WI38 (cell line): ENCODE measurements around the gene KDM5C.

ENCODE experiments used
- H3K4me3 ChIP-seq: 2 replicates; pipeline ENCODE4 v1.5.1; 2011; ENCODE audit warnings: low read depth, mild to moderate bottlenecking, control low read depth, low read length
- CTCF ChIP-seq: IDR thresholded peaks from 2 replicates; pipeline ENCODE4 v1.5.1; 2012; ENCODE audit warnings: low read depth, mild to moderate bottlenecking, control low read depth, low read length

The KDM5C gene

GRCh38 chrX:53250556-53250955 is 25.5 kb upstream of the KDM5C start:
- H3K4me3 ChIP-seq = no peak overlapping the region
- TF ChIP-seq CTCF = no peak

- H3K4me3 ChIP-seq = no peak overlapping the region
- no peak for TF ChIP-seq CTCF
These were observed 24.5 kb upstream of the KDM5C start for GRCh38 chrX:53249408-53250042.

- H3K4me3 ChIP-seq = no peak overlapping the region
- no peak for TF ChIP-seq CTCF
These were observed 22.9 kb upstream of the KDM5C start for GRCh38 chrX:53247928-53248327.

- no peak overlapping the region for H3K4me3 ChIP-seq
- TF ChIP-seq CTCF = no peak
These were observed 21.2 kb upstream of the KDM5C start for GRCh38 chrX:53246231-53246630.

GRCh38 chrX:53244610-53245009 is 19.6 kb upstream of the KDM5C start:
- H3K4me3 ChIP-seq = no peak overlapping the region
- peak; percentile 18; the same call in 1 of the 2 replicates for TF ChIP-seq CTCF

GRCh38 chrX:53242310-53242709 is 17.3 kb upstream of the KDM5C start:
- TF ChIP-seq CTCF = no peak

GRCh38 chrX:53241558-53241957 is 16.6 kb upstream of the KDM5C start:
- H3K4me3 ChIP-seq = no peak overlapping the region

More at GRCh38 chrX:53242310-53242709, 17.3 kb upstream of the KDM5C start:
- H3K4me3 ChIP-seq = no peak overlapping the region

More at GRCh38 chrX:53241558-53241957, 16.6 kb upstream of the KDM5C start:
- no peak for TF ChIP-seq CTCF
